ENCODE results near the gene STXBP6.

The STXBP6 gene

DNA sequence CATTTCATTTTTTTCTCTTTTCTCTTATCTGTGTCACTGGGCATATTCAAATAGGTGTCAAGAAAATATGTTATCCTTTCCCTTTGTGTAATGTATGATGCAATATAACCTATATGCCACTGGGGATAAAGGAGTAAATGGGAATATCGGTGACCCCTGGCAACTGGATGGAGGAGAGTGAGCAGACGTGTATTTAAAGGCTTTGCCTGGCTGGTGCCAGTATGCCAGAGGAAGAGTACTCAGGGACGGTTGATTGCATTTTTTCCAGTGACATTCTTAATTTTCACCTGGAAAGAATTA is 12.0 kb upstream of the STXBP6 start:
- no peaks in the 10 kb centered on the region for H3K9me2 ChIP-seq (replicated peaks; ENCODE audit: control insufficient read depth, low read length)
- H3K36me3 ChIP-seq (ENCODE audit: control insufficient read depth, low read length) = no peaks in the 10 kb centered on the region
- H3K9me3 ChIP-seq (ENCODE audit: control insufficient read depth, insufficient read depth, low read length) = no peaks in the 10 kb centered on the region
- no peaks in the 10 kb centered on the region for H3F3A ChIP-seq (ENCODE audit: control insufficient read depth, insufficient read depth)
- no peak for TF ChIP-seq CTCF (IDR thresholded peaks at IDR 0.05; ENCODE audit: low read depth, low read length, poor library complexity, severe bottlenecking)
- TF ChIP-seq EZH2phosphoT487 (IDR thresholded peaks at IDR 0.05; ENCODE audit: borderline replicate concordance, low read length) = no peak
- no peak overlapping the region for H3K4me3 ChIP-seq (ENCODE audit: low read length)
- no peaks in the 10 kb centered on the region for H3K27me3 ChIP-seq (ENCODE audit: control insufficient read depth, low read length)
- no peaks in the 10 kb centered on the region for H4K20me1 ChIP-seq (ENCODE audit: control insufficient read depth, insufficient read depth, low read depth, low read length)
- H3K27ac ChIP-seq (ENCODE audit: low read depth, low read length) = no peak overlapping the region
- H3K4me2 ChIP-seq (ENCODE audit: low read length) = no peak overlapping the region
- no peaks in the 10 kb centered on the region for H3K79me2 ChIP-seq (ENCODE audit: control insufficient read depth, low read length)
- H3K4me1 ChIP-seq (ENCODE audit: control insufficient read depth, low read length) = no peaks in the 10 kb centered on the region

GRCh38 chr14:25056688-25057078 is 6.7 kb upstream of the STXBP6 start:
- H3K4me1 ChIP-seq (ENCODE audit: control insufficient read depth, low read length) = no peaks in the 10 kb centered on the region
- H3K79me2 ChIP-seq (ENCODE audit: control insufficient read depth, low read length) = no peaks in the 10 kb centered on the region
- H3K4me2 ChIP-seq (ENCODE audit: low read length) = no peak overlapping the region

DNA sequence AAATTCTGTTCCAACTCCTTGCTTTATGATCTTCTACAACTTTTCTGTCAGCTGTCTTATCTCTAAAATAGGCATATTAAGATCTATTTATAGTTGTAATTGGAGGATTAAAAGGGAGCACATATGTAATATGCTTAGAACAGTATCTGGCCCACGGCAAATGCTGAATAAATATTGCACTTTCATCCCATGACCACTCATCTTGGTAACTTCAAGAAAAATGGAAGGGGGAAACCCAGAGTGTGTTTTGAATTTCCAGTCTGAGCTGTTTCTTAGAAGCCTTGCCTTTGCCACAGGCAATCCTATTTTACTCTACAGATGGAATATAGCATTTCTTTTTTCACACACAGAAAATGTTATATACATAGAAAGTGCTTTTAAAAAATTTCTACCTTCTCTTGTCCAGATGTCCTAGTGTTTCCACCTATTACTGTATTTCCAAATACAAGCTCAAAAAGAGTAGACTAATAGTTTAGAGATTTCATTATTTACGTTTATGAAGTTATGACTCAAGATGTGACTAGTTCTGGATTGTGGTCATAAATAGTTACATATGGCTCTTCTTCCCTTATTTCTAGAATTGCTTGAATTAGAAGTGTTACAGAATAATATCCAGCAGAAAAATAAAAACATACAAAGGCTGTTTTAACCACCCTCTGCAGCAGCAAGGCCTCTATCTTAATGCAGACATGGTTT is 6.2 kb upstream of the STXBP6 start:
- no peaks in the 10 kb centered on the region for H3K27me3 ChIP-seq (ENCODE audit: control insufficient read depth, low read length)
- no peak for TF ChIP-seq EZH2phosphoT487 (IDR thresholded peaks at IDR 0.05; ENCODE audit: borderline replicate concordance, low read length)
- TF ChIP-seq CTCF (IDR thresholded peaks at IDR 0.05; ENCODE audit: low read depth, low read length, poor library complexity, severe bottlenecking) = no peak
- H3K4me2 ChIP-seq (ENCODE audit: low read length) = no peak overlapping the region
- no peaks in the 10 kb centered on the region for H3K36me3 ChIP-seq (ENCODE audit: control insufficient read depth, low read length)
- H3K4me1 ChIP-seq (ENCODE audit: control insufficient read depth, low read length) = no peaks in the 10 kb centered on the region
- no peak overlapping the region for H3K27ac ChIP-seq (ENCODE audit: low read depth, low read length)
- H3K4me3 ChIP-seq (ENCODE audit: low read length) = no peak overlapping the region
- no peaks in the 10 kb centered on the region for H3K79me2 ChIP-seq (ENCODE audit: control insufficient read depth, low read length)
- H4K20me1 ChIP-seq (ENCODE audit: control insufficient read depth, insufficient read depth, low read depth, low read length) = no peaks in the 10 kb centered on the region
- H3K9me3 ChIP-seq (ENCODE audit: control insufficient read depth, insufficient read depth, low read length) = no peaks in the 10 kb centered on the region
- no peaks in the 10 kb centered on the region for H3K9me2 ChIP-seq (replicated peaks; ENCODE audit: control insufficient read depth, low read length)
- no peaks in the 10 kb centered on the region for H3F3A ChIP-seq (ENCODE audit: control insufficient read depth, insufficient read depth)

More at GRCh38 chr14:25056688-25057078, 6.7 kb upstream of the STXBP6 start:
- no peaks in the 10 kb centered on the region for H3K27me3 ChIP-seq (ENCODE audit: control insufficient read depth, low read length)
- no peak overlapping the region for H3K27ac ChIP-seq (ENCODE audit: low read depth, low read length)
- H3K9me2 ChIP-seq (replicated peaks; ENCODE audit: control insufficient read depth, low read length) = no peaks in the 10 kb centered on the region
- no peaks in the 10 kb centered on the region for H3K9me3 ChIP-seq (ENCODE audit: control insufficient read depth, insufficient read depth, low read length)
- TF ChIP-seq CTCF (IDR thresholded peaks at IDR 0.05; ENCODE audit: low read depth, low read length, poor library complexity, severe bottlenecking) (no peak), EZH2phosphoT487 (IDR thresholded peaks at IDR 0.05; ENCODE audit: borderline replicate concordance, low read length) (no peak)
- no peaks in the 10 kb centered on the region for H3K36me3 ChIP-seq (ENCODE audit: control insufficient read depth, low read length)
- no peak overlapping the region for H3K4me3 ChIP-seq (ENCODE audit: low read length)
- no peaks in the 10 kb centered on the region for H3F3A ChIP-seq (ENCODE audit: control insufficient read depth, insufficient read depth)
- H4K20me1 ChIP-seq (ENCODE audit: control insufficient read depth, insufficient read depth, low read depth, low read length) = no peaks in the 10 kb centered on the region
